Endothelial cell of umbilical vein (primary cell): ENCODE measurements around the gene SOX12. TPM values are rescaled to one million over a fixed set of nuclear protein-coding genes. Genes with fewer than 3 reads are reported as not detected.

Experiments
- BruUV-seq: library from RNA; stranded (reverse); fragments of 400-500 nt; replicated peaks from 2 replicates; lab custom pipeline; 2021; lab: Mats Ljungman, UMichigan
- CTCF ChIA-PET: fragments of 300-600, 350-600 bp; sonication (Branson Sonifier 250); formaldehyde crosslinking; loops from one replicate; lab custom pipeline; 2021; ENCODE audit warnings: antibody characterized with exemption, inconsistent platforms; lab: Charles Lee
- POLR2A ChIA-PET: fragments of 300-600, 350-600 bp; sonication (Branson Sonifier 250); formaldehyde crosslinking; loops from one replicate; lab custom pipeline; 2021; ENCODE audit warnings: antibody characterized with exemption, inconsistent platforms; lab: Charles Lee
- DNase-seq: peaks from one replicate; pipeline ENCODE4 v3.0.0-alpha.2; 2011; ENCODE audit warnings: low read depth, low spot score
- FAIRE-seq: peaks from 2 replicates; lab custom pipeline; 2011; peaks lifted over from hg19 to GRCh38; lab: Jason Lieb, UNC
- H2AFZ ChIP-seq: 2 replicates; pipeline ENCODE4 v1.6.0; 2012; ENCODE audit warnings: low read depth, low read length, control low read depth, inconsistent platforms
- H3K27ac ChIP-seq: 2 replicates; pipeline ENCODE4 v1.5.1; 2011; ENCODE audit warnings: low read depth, mild to moderate bottlenecking, control low read depth, low read length, moderate library complexity; ENCODE audit not compliant: insufficient read depth
- H3K27me3 ChIP-seq, 2 experiments: 2 replicates each; pipeline versions ENCODE4 v1.6.0 to v1.6.1; 2011; ENCODE audit warnings: low read length in 2 of 2, mixed read lengths in 1 of 2; ENCODE audit not compliant: control insufficient read depth in 2 of 2, insufficient read depth in 2 of 2
- H3K36me3 ChIP-seq, 2 experiments: 2 replicates in 1 of 2; 3 replicates in 1 of 2; pipeline ENCODE4 v1.5.1; 2011; ENCODE audit warnings: low read length in 2 of 2, mild to moderate bottlenecking in 1 of 2, moderate library complexity in 1 of 2; ENCODE audit not compliant: control insufficient read depth in 2 of 2, insufficient read depth in 2 of 2; ENCODE audit errors: extremely low read depth in 1 of 2
- H3K4me1 ChIP-seq: 3 replicates; pipeline ENCODE4 v1.5.1; 2011; ENCODE audit warnings: mild to moderate bottlenecking, low read length; ENCODE audit not compliant: control insufficient read depth, insufficient read depth; ENCODE audit errors: extremely low read depth
- H3K4me2 ChIP-seq: 2 replicates; pipeline ENCODE4 v1.6.1; 2011; ENCODE audit warnings: low read length, control low read depth, mixed read lengths; ENCODE audit not compliant: insufficient read depth
- H3K4me3 ChIP-seq, 3 experiments: fragments of 200-600 bp in 1 of 3; sonication (generic), shearing (Covaris generic) in 1 of 3; replicated peaks in 1 of 3; 2 replicates each; pipeline ENCODE4 v1.5.1; 2011 to 2016; ENCODE audit warnings: control low read depth in 3 of 3, low read length in 3 of 3, mild to moderate bottlenecking in 2 of 3, inconsistent platforms in 1 of 3, low read depth in 1 of 3, moderate library complexity in 1 of 3; ENCODE audit not compliant: insufficient read depth in 1 of 3
- H3K79me2 ChIP-seq: 2 replicates; pipeline ENCODE4 v1.6.0; 2012; ENCODE audit warnings: low read length, inconsistent platforms; ENCODE audit not compliant: control insufficient read depth, insufficient read depth
- H3K9ac ChIP-seq: replicated peaks from 2 replicates; pipeline ENCODE3; 2011; ENCODE audit warnings: low read length, control low read depth; ENCODE audit not compliant: insufficient read depth; ENCODE audit errors: extremely low read depth
- H3K9me1 ChIP-seq: replicated peaks from 3 replicates; pipeline ENCODE4 v1.6.0; 2011; ENCODE audit warnings: mild to moderate bottlenecking, low read length; ENCODE audit not compliant: control insufficient read depth, insufficient read depth; ENCODE audit errors: extremely low read depth
- H3K9me3 ChIP-seq: replicated peaks from 2 replicates; pipeline ENCODE4 v1.5.1; 2012; ENCODE audit warnings: low read length, inconsistent platforms; ENCODE audit not compliant: control insufficient read depth, insufficient read depth
- H4K20me1 ChIP-seq: replicated peaks from 2 replicates; pipeline ENCODE3; 2011; ENCODE audit warnings: mild to moderate bottlenecking, low read length; ENCODE audit not compliant: control insufficient read depth, insufficient read depth; ENCODE audit errors: extremely low read depth
- CTCF ChIP-seq, 2 donors: IDR thresholded peaks; 1 replicate in 1 of 2; 2 replicates in 1 of 2; pipeline ENCODE4 v1.5.1; 2011; ENCODE audit warnings: low read length in 2 of 2, mild to moderate bottlenecking in 2 of 2, moderate library complexity in 2 of 2, control low read depth in 1 of 2, inconsistent platforms in 1 of 2, low read depth in 1 of 2; ENCODE audit not compliant: insufficient read depth in 1 of 2; ENCODE audit errors: extremely low read depth in 1 of 2
- EZH2 ChIP-seq: IDR thresholded peaks from 2 replicates; pipeline ENCODE4 v1.6.1; 2012; ENCODE audit warnings: borderline replicate concordance, low read depth, mild to moderate bottlenecking, moderate library complexity, low read length, inconsistent platforms; ENCODE audit not compliant: severe bottlenecking
- FOS ChIP-seq: IDR thresholded peaks from 2 replicates; pipeline ENCODE4 v1.6.1; 2011; ENCODE audit warnings: mild to moderate bottlenecking, low read length, moderate library complexity, borderline replicate concordance; ENCODE audit not compliant: insufficient read depth
- GATA2 ChIP-seq: IDR thresholded peaks from 2 replicates; pipeline ENCODE4 v1.7.0; 2011; ENCODE audit warnings: low read depth, mild to moderate bottlenecking, moderate library complexity, mixed read lengths, low read length; ENCODE audit not compliant: insufficient read length, insufficient read depth
- JUN ChIP-seq: IDR thresholded peaks from 2 replicates; pipeline ENCODE4 v1.6.1; 2011; ENCODE audit warnings: borderline replicate concordance, low read depth; ENCODE audit not compliant: insufficient read length, insufficient read depth
- MAX ChIP-seq: IDR thresholded peaks from 2 replicates; pipeline ENCODE4 v1.6.1; 2011; ENCODE audit not compliant: insufficient read depth, insufficient read length
- MYC ChIP-seq: IDR thresholded peaks from one replicate; pipeline ENCODE4 v1.6.1; 2011; ENCODE audit warnings: mild to moderate bottlenecking, low read depth, low read length
- POLR2A ChIP-seq: IDR thresholded peaks from 2 replicates; pipeline ENCODE4 v1.6.1; 2012; ENCODE audit warnings: low read depth, mild to moderate bottlenecking, control low read depth, low read length
- POLR2AphosphoS5 ChIP-seq: IDR thresholded peaks from 2 replicates; pipeline ENCODE4 v1.6.1; 2012; ENCODE audit warnings: low read depth, mild to moderate bottlenecking, control low read depth, low read length, moderate library complexity; ENCODE audit not compliant: insufficient read depth
- dilution Hi-C: fragments of 300-500 bp; cut with MboI; formaldehyde crosslinking; loops from one replicate; pipeline ENCODE4 v1.15.0; 2019; ENCODE audit warnings: low sequenced_read_pairs; ENCODE audit not compliant: extremely low pct_ligation_motif_present
- intact Hi-C: fragments of 100-400 bp; cut with micrococcal nuclease; formaldehyde crosslinking; loops from one replicate; pipeline ENCODE4 v1.10.0; 2022
- polyA plus RNA-seq, 4 experiments: library from polyadenylated mRNA; depleted of rRNA in 3 of 4; stranded (reverse) in 3 of 4; unstranded in 1 of 4; fragments of >200 nt; gene quantifications; 2 replicates each; pipeline versions ENCODE4 v1.2.1 to v1.2.3, GENCODE V29; 2011 to 2012; ENCODE audit warnings: missing spikeins in 1 of 4
- total RNA-seq: library from RNA; stranded (reverse); gene quantifications from 2 replicates; pipeline ENCODE4 v1.2.3, GENCODE V29; 2021

The SOX12 gene
- total and polyA plus RNA-seq, 2 donors (not counting 3 experiments of a cell fraction or from before 2014, with no cell fraction given): 6.2 to 37.7 TPM

GRCh38 chr20:298776-299391 is 26.5 kb upstream of the SOX12 start:
- H3K9ac ChIP-seq: peak overlapping the region; percentile 96
- TF ChIP-seq GATA2 (no peak), MAX (peak; percentile 5)
- H3K36me3 ChIP-seq: no peaks in the 10 kb centered on the region
- DNase-seq: no peak
- H2AFZ ChIP-seq: no peak overlapping the region
- H3K4me1 ChIP-seq: peaks cover 32% of the 10 kb centered on the region
- intact Hi-C loops: loop anchor here (1.0 kb wide), 1 partner anchor 9 kb away; the partner anchor contains the start of gene C20orf96
- BruUV-seq: no TSS peak
- H3K4me2 ChIP-seq: peak overlapping the region; percentile 96
- peaks cover 38% of the 10 kb centered on the region for H3K79me2 ChIP-seq
- no peaks in the 10 kb centered on the region for H3K27me3 ChIP-seq
- dilution Hi-C loops: no loop called here
- ChIA-PET POLR2A (interaction anchor here (1.0 to 2.5 kb wide), 4 partner anchors 11 to 28 kb away, joined by 4 to 8 read pairs (median 6); partner anchors contain the start of gene SOX12), CTCF (interaction anchor here (0.6 to 6.2 kb wide), 7 partner anchors 11 to 192 kb away, joined by 3 to 42 read pairs (median 5); partner anchors contain the start of gene SOX12)
- H3K4me3 ChIP-seq: peak overlapping the region; percentile 53 to 78 (median 63)
- H3K27ac ChIP-seq: no peak overlapping the region
- H3K9me1 ChIP-seq: no peaks in the 10 kb centered on the region
- peaks cover 5% of the 10 kb centered on the region for H4K20me1 ChIP-seq
- H3K9me3 ChIP-seq: no peaks in the 10 kb centered on the region
- FAIRE-seq: no peak

- POLR2A ChIA-PET: interaction anchor here (1.1 to 2.5 kb wide), 2 partner anchors 23 to 24 kb away, joined by 3 to 8 read pairs; no protein-coding TSS in a partner anchor
- H3K36me3 ChIP-seq: no peaks in the 10 kb centered on the region
- H4K20me1 ChIP-seq: peaks cover 5% of the 10 kb centered on the region
- dilution Hi-C loops (no loop called here), intact Hi-C loops (no loop called here)
- no peaks in the 10 kb centered on the region for H3K9me1 ChIP-seq
- DNase-seq: no peak
- BruUV-seq: no TSS peak
- no peak for TF ChIP-seq GATA2
- TF ChIP-seq POLR2AphosphoS5: no peak
- no peak for TF ChIP-seq POLR2A
- no peak for TF ChIP-seq JUN
- no peak for TF ChIP-seq FOS
- TF ChIP-seq CTCF (IDR thresholded peaks at IDR 0.05; ENCODE audit: extremely low read depth in 1 of 2, insufficient read depth in 1 of 2, low read depth in 1 of 2, low read length in 2 of 2): no peak
- no peak for TF ChIP-seq MAX
- TF ChIP-seq EZH2: no peak
- no peak for TF ChIP-seq MYC
- H3K4me3 ChIP-seq: peak overlapping the region in 2 of 3 experiments; percentile 8 to 78
- H3K79me2 ChIP-seq: peaks cover 38% of the 10 kb centered on the region
- H3K9me3 ChIP-seq: no peaks in the 10 kb centered on the region
- H2AFZ ChIP-seq: no peak overlapping the region
- H3K4me1 ChIP-seq: peaks cover 32% of the 10 kb centered on the region
- FAIRE-seq: peak; percentile 37
- peak overlapping the region; percentile 96 for H3K4me2 ChIP-seq
- CTCF ChIA-PET: interaction anchor here (1.0 to 6.2 kb wide), 7 partner anchors 10 to 42 kb away, joined by 3 to 42 read pairs (median 5); partner anchors contain the start of genes DEFB132 and SOX12
- peak overlapping the region; percentile 14 for H3K9ac ChIP-seq
- no peak overlapping the region for H3K27ac ChIP-seq
- no peaks in the 10 kb centered on the region for H3K27me3 ChIP-seq
Observed at GRCh38 chr20:300345-300990, 24.9 kb upstream of the SOX12 start.
